ENCODE results near the gene TMEFF2. TPM values are rescaled to one million over a fixed set of nuclear protein-coding genes. Genes with fewer than 3 reads are reported as not detected.

The TMEFF2 gene
- total and polyA plus RNA-seq, 10 donors: not detected

DNA sequence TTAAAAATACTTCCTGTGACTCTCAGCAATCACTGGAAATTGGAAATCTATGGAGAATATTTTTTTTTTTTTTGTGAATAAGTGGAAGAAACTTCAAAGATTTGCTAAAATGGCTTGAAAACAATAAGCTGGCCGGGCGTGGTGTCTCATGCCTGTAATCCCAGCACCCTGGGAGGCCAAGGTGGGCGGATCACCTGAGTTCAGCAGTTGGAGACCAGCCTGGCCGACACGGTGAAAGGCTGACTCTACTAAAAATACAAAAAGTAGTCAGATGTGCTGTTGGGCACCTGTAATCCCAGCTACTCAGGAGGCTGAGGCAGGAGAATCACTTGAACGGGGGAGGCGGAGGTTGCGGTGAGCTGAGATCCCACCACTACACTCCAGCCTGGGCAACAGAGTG is 192.3 kb downstream of the TMEFF2 start:
- Histone ChIP-seq H3K36me3 (no peaks in the 10 kb centered on the region), H3K4me1 (no peaks in the 10 kb centered on the region), H3K27me3 (replicated peaks in 1 of 7) (no peaks in the 10 kb centered on the region), H3K9me3 (no peaks in the 10 kb centered on the region), H3K27ac (no peak overlapping the region), H3K4me3 (no peak overlapping the region)
- intact Hi-C loops (cut with DNase I; ENCODE audit: low total_unique reads): no loop called here
- no peak for DNase-seq
- TF ChIP-seq, protein P1, sequence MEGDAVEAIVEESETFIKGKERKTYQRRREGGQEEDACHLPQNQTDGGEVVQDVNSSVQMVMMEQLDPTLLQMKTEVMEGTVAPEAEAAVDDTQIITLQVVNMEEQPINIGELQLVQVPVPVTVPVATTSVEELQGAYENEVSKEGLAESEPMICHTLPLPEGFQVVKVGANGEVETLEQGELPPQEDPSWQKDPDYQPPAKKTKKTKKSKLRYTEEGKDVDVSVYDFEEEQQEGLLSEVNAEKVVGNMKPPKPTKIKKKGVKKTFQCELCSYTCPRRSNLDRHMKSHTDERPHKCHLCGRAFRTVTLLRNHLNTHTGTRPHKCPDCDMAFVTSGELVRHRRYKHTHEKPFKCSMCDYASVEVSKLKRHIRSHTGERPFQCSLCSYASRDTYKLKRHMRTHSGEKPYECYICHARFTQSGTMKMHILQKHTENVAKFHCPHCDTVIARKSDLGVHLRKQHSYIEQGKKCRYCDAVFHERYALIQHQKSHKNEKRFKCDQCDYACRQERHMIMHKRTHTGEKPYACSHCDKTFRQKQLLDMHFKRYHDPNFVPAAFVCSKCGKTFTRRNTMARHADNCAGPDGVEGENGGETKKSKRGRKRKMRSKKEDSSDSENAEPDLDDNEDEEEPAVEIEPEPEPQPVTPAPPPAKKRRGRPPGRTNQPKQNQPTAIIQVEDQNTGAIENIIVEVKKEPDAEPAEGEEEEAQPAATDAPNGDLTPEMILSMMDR (IDR thresholded peaks at IDR 0.05 in 8 of 11, conservative IDR thresholded peaks at IDR 0.05 in 3 of 11): no peak
- TF ChIP-seq POLR2A (IDR thresholded peaks at IDR 0.05): no peak
- WGBS, 5 donors: 87 to 97% (median 91%) methylated on average over 8 of the region's 8 CpGs

GRCh38 chr2:192000196-192000980 is 194.3 kb downstream of the TMEFF2 start:
- H3K4me1 ChIP-seq: no peaks in the 10 kb centered on the region
- no peak overlapping the region for H3K27ac ChIP-seq
- no peaks in the 10 kb centered on the region for H3K9me3 ChIP-seq
- intact Hi-C loops (cut with DNase I; ENCODE audit: low total_unique reads): no loop called here
- DNase-seq: no peak
- TF ChIP-seq POLR2AphosphoS5 (IDR thresholded peaks at IDR 0.05) (no peak), POLR2A (IDR thresholded peaks at IDR 0.05) (no peak)
- TF ChIP-seq, protein P1 (IDR thresholded peaks at IDR 0.05 in 8 of 11, conservative IDR thresholded peaks at IDR 0.05 in 3 of 11): no peak
- H3K4me3 ChIP-seq: no peak overlapping the region
- no peaks in the 10 kb centered on the region for H3K27me3 ChIP-seq (replicated peaks in 1 of 7)
- H3K36me3 ChIP-seq: no peaks in the 10 kb centered on the region
- 93 to 98% (median 96%) methylated on average over 1 of the region's 1 CpG for WGBS, 5 donors

- Histone ChIP-seq H3K9me3 (no peaks in the 10 kb centered on the region), H3K27ac (no peak overlapping the region), H3K36me3 (no peaks in the 10 kb centered on the region), H3K27me3 (replicated peaks in 1 of 7) (no peaks in the 10 kb centered on the region), H3K4me3 (no peak overlapping the region), H3K4me1 (no peaks in the 10 kb centered on the region)
- TF ChIP-seq POLR2A (IDR thresholded peaks at IDR 0.05) (no peak), POLR2AphosphoS5 (IDR thresholded peaks at IDR 0.05) (no peak)
- TF ChIP-seq, protein P1 (IDR thresholded peaks at IDR 0.05 in 8 of 11, conservative IDR thresholded peaks at IDR 0.05 in 3 of 11): no peak
- DNase-seq: no peak
- 81 to 92% (median 90%) methylated on average over 4 of the region's 4 CpGs for WGBS, 5 donors
- intact Hi-C loops (cut with DNase I; ENCODE audit: low total_unique reads): no loop called here
These were observed 195.5 kb downstream of the TMEFF2 start for GRCh38 chr2:191999101-191999841.

DNA sequence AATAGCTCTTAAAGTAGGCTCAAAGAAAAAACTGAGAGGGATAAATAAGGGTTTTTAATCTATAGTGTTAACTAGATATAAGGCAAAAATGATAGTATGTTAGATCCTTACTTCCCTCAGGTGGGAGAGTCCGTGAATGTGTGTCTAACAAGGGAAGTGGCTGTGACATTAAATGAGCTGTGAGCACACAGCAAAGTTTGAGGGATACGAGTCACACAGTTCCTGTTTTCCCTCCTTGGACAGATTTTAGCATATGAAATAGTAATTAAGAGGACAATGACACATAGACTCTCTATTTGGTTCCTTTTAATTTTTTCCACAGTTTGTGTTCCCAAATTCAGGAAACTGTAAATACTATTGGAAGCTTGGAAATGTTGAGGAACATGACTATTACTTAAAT is 199.4 kb downstream of the TMEFF2 start:
- intact Hi-C loops (cut with DNase I; ENCODE audit: low total_unique reads): no loop called here
- Histone ChIP-seq H3K36me3 (no peaks in the 10 kb centered on the region), H3K4me3 (no peak overlapping the region), H3K9me3 (no peaks in the 10 kb centered on the region), H3K4me1 (no peaks in the 10 kb centered on the region), H3K27ac (no peak overlapping the region), H3K27me3 (replicated peaks in 1 of 7) (no peaks in the 10 kb centered on the region)
- WGBS, 5 donors: 13 to 41% (median 27%) methylated on average over 2 of the region's 2 CpGs
- no peak for DNase-seq
- TF ChIP-seq, protein P1 (IDR thresholded peaks at IDR 0.05 in 8 of 11, conservative IDR thresholded peaks at IDR 0.05 in 3 of 11): no peak
- no peak for TF ChIP-seq POLR2A (IDR thresholded peaks at IDR 0.05)
- no peak for TF ChIP-seq POLR2AphosphoS5 (IDR thresholded peaks at IDR 0.05)

Measured in spleen (tissue), 11 donors.